HG02623 (cell line): Measurements from ENCODE around the gene ZDHHC17.
"Not testable (repeated sequence)": the region's sequence is repeated elsewhere in the genome, so short reads cannot be mapped to it uniquely, and the experiment has no call there.

Experiments
- ATAC-seq: cut with Tn5 transposase; IDR thresholded peaks from one replicate; pipeline ENCODE4 v1.9.1; 2021; ENCODE audit warnings: moderate library complexity; ENCODE audit not compliant: unreplicated experiment

ZDHHC17 gene

DNA sequence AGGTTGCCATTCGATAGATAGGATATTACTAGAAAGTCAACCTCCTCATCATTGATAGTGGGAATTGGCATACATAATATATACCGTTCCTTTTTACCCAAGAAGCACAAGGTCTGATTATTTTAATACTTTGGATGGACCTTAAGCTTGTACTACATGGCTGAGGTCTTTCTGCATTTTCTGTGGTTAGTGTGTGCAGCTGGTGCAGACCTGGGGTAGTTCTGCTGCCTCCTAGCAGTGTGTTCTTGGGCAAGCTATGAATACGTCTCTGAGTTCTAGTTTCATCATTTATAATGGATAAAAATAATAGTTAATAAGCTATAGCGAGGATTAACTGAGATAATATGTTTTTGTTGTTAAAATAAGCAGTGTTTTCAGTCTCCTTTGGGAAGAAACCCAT, 2.2 kb downstream of the ZDHHC17 start:
- no peak for ATAC-seq

DNA sequence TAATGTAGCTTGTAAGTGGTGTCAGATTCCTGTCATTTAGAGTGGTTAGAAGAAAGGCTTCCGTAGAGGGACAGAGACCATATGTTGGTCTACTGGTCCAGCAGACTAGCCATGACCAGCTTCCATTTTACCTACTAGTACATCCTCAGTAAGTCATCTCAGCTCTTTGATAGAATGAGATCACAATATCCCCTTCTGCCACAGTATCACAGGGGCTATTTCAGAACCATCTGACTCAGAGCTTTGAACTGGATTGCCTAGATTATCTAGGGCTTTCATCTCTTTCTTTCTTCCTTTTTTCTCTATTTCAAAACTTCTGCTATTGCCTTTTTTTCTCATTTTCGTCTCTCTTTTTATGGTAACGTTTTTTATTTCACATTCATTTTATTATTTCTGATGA, 4.7 kb downstream of the ZDHHC17 start:
- ATAC-seq, result no peak

DNA sequence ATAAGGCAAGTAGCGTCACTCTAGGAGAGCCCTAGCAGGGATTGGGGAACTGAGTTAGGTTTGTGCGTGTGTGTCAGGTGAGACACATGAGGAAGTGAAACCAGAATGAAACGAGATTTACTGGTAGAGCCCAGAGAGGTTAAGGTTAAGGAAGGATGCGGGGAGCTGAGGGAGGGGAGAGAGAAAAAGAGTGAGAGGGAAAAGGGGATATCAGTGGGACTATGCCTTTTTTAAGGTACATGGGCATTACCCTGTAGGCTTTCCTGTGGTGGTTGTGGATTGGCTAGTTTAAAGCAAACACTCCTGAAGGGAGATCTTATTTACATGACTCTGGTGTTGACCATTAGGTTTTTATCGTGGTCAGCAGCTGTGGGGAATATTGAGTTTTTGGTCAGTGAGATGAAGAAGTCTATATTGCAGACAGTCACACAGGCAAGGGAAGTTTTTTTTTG, 13.9 kb downstream of the ZDHHC17 start:
- ATAC-seq, result peak; percentile 100

DNA sequence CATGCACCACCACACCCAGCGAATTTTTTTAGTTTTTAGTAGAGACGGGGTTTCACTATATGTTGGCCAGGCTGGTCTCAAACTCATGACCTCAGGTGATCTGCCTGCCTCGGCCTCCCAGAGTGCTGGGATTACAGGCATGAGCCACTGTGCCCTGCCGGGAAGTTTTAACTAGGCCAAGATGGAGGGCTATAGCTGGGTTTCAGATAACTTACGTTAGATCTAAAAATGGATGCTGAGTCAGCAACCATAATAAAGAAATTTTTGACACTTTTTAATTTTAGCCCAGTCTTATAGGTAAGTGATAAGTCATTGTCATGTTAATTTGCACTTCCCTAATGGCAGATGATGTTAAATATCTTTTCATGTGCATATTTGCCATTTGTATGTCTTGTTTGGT, 14.4 kb downstream of the ZDHHC17 start:
- no peak for ATAC-seq

DNA sequence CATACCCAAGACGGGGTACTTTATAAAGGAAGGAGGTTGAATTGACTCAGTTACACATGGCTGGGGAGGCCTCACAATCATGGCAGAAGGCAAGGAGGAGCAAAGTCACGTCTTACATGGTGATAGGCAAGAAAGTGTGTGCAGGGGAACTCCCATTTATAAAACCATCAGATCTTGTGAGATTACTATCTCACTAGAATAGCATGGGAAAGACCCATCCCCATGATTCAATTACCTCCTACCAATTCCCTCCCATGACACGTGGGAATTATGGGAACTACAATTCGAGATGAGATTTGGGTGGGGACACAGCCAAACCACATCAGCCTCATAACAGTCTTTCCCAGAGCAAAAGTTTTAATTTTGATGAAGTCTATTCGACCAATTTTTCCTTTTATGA, 15.4 kb downstream of the ZDHHC17 start:
- not testable (repeated sequence) for ATAC-seq

DNA sequence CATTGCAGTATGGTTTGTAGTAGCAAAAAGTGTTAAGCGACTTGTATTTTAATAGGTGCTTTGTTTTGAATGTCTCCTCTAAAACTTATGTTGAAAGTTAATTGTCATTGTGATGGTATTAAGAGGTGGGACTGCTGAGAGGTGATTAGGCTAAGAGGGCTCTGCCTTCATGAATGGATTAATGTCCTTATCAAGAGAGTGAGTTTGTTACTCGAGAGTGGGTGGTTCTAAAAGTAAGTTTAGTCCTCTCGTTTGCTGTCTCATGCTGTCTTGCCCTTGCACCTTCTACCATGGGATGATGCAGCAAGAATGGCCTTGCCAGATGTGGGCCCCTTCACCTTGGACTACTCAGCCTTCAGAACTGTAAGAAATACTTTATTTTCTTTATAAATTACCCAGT, 17.4 kb downstream of the ZDHHC17 start:
- no peak for ATAC-seq

DNA sequence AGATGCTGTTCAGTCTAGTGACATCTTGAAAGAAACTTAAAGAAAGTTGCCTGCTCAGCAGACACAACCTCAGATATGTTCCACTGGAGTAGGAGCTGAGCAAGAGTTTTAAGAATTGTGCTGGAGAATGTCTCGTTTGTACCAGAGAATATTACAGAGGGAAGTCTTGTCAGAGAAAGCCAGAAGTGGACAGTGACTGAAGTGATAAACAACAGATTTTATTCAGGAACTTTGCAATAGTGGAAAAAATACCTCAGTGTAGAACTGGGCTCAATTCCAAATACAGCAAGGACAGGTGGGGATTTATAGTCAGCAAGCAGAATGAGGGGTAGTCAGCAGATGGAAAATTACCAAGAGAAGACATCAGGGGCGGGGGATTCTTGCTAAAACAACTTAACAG, 18.6 kb downstream of the ZDHHC17 start:
- ATAC-seq, result no peak

DNA sequence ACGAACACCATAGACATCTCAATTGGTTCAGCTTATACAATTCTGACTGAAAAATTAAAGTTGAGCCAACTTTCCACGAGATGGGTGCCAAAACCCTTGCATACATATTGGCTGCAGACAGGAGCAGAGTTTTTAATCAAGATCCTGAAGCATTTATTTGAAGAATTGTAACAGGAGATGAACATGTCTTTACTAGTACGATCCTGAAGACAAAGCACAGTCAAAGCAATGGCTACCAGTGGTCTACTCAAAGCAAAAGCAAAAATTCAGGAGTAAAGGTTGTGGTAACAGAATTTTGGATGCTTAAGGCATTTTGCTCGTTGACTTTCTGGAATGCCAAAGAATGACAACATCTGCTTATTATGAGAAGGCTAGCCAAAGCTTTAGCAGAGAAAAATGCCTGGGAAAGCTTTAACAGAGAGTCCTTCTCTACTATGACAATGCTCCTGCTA, 20.7 kb downstream of the ZDHHC17 start:
- ATAC-seq, result no peak

DNA sequence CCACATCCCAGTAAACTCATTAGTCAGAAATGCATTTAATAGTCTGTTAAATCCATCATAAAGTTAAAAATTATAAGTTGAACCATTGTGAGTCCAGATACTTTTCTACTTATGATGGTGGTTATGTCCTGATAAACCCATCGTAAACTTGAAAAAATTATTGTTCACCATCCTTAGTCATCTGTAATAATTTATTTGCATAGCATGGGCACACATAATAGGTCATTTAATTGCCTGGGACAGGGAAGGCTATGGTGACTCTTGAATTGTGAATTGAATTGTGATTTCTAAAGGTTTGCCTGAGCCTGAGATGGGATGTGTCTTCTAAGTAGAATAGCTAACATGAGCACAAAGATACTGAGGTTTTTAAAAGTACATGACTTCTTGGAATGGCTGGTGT, 21.5 kb downstream of the ZDHHC17 start:
- ATAC-seq, result no peak

DNA sequence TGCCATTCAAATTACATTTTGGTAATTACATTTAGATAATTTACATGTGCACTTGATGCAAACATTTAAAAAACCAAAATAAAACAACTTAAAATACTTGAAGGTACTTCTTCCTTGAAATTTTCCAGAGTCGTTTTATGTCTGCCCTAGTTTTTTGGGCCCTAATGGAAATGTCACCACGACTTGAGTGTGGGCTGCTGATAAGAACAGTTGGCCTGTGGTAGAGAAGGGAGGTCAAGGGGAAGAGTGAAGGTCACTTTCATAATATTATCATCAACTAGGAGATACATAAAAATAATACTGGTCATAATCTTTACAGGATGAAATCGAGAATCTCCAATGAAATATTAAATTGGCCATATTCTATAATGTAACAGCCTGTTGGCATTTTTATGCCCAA, 23.1 kb downstream of the ZDHHC17 start:
- no peak for ATAC-seq

DNA sequence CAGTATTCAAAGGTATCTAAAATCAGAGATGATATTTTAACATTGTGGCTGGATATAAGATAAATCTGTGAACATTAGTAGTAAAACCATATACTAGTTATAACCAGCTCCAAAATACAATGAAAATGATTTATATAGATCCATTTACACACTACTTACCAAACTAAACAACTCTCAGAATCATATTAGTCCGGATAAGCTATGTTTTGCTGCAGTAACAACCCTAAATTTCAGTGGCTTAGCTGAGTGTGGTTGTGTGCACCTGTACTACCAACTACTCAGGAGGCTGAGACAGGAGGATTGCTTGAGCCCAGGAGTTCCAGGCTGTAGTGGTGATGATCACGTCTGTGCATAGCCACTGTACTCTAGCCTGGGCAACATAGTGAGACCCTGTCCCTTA, 23.8 kb downstream of the ZDHHC17 start:
- no peak for ATAC-seq

DNA sequence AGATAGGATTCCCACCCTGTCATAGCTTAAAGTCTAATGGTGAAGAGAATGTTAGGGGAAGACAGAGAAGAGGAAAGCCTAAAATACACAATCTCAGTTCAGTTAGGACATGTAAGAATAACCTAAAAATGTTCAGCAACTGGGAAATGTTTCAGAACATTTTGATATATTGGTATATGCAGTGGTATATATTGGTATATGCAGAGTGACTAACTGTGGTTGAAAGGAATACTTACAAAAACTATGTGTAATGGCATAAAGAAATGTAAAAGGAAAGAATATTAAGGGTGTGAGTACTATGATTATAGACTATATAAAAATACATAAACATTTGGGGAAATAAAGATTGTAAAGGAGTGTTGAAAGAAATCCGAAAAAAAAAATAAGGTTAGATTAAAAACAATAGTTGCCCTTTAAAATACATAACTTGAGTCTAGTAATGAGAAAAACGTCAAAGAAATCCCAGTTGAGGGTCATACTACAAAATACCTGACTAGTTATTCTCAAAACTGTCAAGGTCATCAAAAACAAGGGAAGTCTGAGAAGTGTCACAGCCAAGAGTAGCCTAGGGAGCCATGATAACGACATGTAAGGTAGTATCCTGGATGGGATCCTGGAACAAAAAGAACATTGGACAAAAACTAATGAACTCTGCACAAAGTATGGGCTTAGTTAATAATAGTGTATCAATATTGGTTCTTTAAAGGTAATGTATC, 25.6 kb downstream of the ZDHHC17 start:
- no peak for ATAC-seq

DNA sequence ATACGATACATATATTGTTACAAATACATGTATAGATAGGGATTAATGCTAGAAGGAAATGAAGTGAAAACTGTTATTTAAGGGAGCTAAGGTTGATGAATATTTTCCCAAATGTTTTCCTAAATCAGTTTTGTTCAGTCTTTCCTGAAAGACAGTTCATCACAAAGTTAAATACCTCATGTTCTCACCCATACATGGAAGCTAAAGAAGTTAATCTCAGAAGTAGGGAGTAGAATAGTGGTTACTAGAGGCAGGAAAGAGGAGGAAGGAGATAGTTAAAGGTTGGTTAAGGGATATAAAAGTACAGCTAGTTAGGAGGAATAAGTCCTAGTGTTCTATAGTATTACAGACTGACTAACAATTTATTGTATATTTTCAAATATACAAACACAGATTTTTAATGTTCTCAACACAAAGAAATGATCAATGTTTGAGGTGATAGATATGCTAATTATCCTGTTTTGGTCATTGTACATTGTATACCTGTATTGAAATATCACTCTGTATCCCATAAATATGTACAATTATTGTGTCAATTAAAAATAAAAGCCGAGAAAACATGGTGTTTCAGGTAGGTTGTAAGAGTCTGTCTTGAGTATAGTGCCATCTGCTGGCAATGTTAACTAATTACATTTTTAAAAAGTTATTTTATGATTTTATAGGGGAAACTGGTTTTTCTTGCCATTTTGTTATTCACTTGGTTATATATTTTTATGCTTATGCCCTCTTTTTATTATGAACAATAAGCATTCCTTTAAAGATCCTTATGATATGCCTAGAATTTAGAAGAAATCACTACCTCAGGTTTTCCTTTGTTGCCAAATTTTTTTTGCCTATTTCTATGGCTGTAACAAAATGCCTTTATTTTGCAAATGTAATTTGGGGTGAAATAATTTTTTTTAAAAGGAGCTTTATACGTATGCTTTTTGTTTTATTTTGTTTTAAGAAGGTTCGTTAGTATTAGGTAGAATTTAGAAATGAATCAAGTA, 26.9 kb downstream of the ZDHHC17 start:
- peak; percentile 47 for ATAC-seq

DNA sequence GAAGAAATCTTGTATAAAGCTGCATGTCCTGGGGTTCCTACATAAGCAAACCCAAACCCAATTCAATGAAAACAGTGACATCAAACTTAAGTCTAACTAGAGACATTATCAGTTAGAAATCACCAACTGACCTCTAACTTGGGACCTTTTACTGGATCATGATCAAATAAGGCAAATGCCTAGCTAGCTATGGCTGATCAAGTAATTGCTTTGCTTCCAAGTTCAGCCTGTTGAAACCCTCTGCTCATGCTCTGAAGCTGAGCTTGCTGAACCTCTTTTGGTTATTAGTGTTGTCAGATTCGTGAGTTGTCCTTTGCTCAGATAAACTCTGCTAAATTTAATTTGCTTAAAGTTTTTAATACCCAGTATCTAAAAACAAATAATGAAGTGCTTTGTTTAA, 28.9 kb downstream of the ZDHHC17 start:
- no peak for ATAC-seq

DNA sequence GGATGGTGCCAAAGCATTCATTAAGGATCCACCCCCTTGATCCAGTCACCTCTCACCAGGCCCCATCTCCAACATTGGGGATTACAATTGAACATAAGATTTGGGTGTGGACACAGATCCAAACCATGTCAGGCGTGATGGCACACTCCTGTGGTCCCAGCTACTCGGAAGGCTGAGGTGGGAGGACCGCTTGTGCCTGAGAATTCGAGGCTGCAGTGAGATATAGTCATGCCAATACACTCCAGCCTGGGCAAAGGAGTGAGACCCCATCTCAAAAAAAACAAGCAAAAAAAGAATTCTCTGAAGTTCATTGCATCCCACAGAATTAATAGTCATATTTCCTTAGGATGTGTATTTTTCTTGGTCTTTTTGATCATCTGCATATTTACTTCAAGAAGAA, 34.9 kb downstream of the ZDHHC17 start:
- ATAC-seq, result no peak

DNA sequence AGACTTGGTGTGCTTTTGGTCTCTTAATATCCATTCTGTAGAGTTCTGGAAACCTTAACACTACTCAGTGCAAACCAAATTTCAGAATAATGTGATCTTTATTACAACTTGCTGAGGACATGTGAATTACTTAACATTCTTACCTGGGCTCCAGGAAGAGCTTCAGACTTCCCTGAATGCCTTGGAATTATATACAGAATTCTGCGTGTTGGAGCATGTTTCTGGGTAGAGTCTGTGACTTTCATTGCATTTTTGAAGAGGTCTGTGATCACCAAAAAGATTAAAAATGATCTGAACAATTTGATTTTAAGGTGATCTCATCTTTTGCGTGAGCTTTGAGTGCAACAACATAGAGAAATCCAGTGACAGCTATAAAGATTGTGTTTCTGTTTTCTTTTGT, 35.4 kb downstream of the ZDHHC17 start:
- ATAC-seq, result no peak

DNA sequence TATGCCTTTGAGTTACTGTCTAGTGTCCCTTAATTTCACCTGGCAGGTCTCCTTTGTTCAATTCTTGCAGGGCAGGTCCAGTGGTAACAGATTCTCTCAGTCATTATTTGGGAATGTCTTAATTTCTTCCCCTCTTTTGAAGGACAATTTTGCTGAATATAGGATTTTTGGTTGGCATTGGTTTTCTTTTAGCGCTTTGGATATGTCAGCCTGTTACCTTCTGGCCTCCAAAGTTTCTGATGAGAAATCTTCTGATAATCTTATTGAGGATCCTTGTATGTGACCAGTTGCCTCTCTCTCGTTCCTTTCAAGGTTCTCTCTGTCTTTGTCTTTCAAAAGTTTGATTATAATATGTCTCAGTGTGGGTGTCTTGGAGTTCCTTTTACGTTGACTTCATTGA, 38.1 kb downstream of the ZDHHC17 start:
- ATAC-seq, result no peak

DNA sequence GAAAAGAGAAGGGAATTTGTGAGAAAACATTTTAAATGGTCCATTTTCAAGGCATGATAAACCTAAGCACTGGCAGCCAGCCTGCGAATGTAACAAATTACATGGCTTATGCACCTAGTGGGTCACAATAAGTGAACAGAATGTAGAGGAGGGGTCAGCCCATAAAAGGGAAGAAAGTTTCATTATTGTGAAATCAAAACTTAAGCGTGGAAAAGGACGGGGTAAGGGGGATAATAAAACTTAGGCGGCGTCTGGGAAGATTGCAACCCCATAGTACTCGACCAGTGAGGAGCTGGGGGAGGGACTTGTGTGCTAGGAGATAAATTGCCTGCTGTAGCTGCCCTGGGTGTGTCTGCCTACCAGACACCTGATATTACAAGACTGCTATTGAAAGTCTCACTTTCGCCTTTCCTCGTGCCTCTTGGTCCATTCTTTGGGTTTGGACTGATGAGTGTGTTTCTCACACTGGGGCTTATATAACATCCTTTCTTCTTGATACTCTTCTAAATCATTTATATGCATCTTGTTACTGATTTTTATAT, 40.6 kb downstream of the ZDHHC17 start:
- no peak for ATAC-seq

DNA sequence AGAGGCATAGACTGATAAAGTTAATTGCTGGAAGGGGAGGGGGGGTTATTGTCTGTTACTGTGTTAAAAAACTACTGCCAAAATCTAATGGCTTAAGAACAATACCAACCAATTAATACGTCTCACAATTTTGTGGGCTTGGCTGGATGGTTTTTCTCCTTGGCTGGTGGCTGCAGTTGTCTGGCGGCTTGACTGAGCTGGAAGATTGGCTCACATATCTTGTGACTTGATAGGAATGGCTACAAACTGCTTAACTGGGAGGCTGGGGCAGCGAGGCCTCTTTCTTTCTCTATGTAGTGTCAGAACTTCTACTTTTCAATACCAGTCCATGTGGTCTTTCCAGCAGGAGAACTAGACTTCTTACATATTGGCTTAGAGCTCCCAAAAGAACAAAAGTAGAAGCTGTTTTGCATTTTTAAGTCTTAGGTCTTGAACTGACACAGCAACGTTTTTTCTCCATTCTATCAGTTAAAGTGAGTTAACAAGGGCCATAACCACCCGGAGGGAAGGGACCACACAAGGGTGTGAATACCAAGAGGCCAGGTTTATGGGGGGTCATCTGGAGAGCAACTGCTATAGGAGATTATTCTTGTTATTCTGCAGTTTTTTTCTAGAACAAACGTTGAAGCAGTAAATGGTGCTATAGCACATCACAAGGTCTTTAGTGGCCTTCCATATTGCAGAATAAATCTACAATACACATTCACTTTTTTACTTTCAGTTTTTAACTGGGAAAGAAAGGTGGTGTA, 46.9 kb downstream of the ZDHHC17 start:
- no peak for ATAC-seq

DNA sequence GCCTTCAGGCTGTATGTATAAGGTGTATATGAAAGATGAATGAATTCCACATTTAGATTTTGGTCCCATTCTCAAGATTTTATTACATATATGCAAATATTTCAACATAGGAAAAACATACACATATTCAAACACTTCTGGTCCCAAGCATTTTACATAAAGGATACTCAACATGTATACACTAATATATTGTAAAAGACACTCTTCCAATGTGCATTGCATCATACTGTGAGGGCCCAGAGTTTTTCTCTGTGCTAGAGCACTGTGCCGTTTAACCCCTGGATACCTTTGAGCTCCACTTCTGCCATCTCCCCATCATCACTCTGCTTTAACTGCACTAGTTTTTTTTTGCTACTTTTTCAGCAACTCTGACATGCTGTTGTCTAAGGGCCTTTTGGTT, 48.1 kb downstream of the ZDHHC17 start:
- ATAC-seq, result no peak

DNA sequence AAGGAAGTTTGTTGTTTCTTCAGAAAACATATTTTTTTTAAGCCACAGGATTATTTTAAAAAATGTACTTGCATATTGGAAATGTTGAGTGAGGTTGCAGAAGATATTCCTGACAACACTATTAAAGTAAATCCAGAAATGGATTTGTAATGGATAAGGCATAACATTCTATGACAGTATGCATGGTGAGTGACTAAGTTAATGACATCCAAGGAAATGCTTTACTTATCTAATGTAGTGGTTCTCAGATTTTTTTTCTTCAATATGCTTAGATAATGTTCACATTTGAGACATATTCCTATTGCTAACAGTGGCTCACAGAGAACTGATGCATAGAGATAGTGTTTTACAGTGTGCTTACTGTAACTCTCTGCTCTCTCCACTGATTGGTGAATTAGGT, 49.4 kb downstream of the ZDHHC17 start:
- no peak for ATAC-seq
